Breast epithelium (tissue), 3 donors: Measurements from ENCODE around the gene GPC3.

Experiments used
- POLR2AphosphoS5 ChIP-seq, 3 donors: sonication (generic); formaldehyde crosslinking; IDR thresholded peaks; one replicate each; pipeline ENCODE4 v1.6.1; 2017; ENCODE audit warnings: antibody characterized with exemption in 3 of 3
- TF ChIP-seq, protein P1 (sequence below), 3 donors: fragments of 450-650 bp; IDR thresholded peaks; one replicate each; pipeline ENCODE4 v1.5.1; 2016 to 2017; ENCODE audit warnings: antibody characterized with exemption in 3 of 3, mild to moderate bottlenecking in 3 of 3, moderate library complexity in 3 of 3

DNA sequence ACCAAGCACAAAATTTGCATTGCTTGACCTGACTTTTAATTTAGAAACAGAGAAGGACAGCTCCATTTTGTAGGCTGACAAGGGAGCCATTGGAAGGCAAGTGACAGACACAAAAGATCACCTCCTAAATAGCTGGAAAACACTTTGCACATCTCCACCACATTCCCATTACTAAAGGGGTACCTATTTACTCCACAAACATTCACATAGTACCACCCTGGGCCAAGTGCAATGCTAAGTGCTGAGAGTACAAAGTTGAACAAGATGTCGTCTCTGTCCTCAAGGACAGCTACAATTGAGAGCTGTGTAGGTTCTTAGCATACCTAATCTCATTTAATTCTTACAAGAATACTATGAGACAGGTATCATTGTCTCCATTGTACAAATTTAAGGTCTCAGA, 417.3 kb downstream of the GPC3 start:
- TF ChIP-seq, protein P1, sequence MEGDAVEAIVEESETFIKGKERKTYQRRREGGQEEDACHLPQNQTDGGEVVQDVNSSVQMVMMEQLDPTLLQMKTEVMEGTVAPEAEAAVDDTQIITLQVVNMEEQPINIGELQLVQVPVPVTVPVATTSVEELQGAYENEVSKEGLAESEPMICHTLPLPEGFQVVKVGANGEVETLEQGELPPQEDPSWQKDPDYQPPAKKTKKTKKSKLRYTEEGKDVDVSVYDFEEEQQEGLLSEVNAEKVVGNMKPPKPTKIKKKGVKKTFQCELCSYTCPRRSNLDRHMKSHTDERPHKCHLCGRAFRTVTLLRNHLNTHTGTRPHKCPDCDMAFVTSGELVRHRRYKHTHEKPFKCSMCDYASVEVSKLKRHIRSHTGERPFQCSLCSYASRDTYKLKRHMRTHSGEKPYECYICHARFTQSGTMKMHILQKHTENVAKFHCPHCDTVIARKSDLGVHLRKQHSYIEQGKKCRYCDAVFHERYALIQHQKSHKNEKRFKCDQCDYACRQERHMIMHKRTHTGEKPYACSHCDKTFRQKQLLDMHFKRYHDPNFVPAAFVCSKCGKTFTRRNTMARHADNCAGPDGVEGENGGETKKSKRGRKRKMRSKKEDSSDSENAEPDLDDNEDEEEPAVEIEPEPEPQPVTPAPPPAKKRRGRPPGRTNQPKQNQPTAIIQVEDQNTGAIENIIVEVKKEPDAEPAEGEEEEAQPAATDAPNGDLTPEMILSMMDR (IDR thresholded peaks at IDR 0.05), result no peak
- TF ChIP-seq POLR2AphosphoS5 (IDR thresholded peaks at IDR 0.05), result no peak
